Epidermal melanocyte (primary cell): ENCODE measurements around the gene RASGRP3.

ENCODE experiments used
- DNase-seq: peaks from one replicate; pipeline ENCODE4 v3.0.0; 2011; ENCODE audit warnings: low spot score; ENCODE audit not compliant: insufficient read length

The RASGRP3 gene

DNA sequence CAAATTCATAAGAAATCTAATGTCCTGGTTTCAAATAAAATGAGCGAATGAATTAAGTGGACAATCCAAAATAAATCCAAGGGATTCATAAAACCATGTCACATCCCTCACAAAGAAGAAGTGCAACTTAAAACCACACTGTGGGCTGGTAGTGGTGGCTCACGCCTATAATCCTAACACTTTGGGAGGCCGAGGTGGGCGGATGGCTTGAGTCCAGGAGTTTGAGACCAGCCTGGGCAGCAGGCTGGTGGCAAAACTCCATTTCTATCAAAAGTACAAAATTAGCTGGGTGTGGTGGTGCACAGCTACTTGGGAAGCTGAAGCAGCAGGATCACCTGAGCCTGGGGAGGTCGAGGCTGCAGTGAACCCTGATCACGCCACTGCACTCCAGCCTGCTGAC is 97.2 kb downstream of the RASGRP3 start:
- no peak for DNase-seq

DNA sequence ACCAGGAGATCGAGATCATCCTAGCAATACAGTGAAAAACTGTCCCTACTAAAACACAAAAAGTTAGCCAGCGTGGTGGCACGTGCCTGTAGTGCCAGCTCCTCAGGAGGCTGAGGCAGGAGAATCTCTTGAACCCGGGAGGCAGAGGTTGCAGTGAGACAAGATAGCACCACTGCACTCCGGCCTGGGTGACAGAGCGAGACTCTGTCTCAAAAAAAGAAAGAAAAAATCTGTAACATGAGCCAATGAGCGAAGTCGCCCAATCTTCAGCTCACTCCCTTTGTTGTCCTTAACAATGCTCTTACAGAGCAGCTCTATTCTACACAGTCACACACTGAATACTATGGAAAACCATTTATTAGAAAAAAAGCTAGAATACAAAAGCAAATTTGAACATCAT is 100.6 kb downstream of the RASGRP3 start:
- no peak for DNase-seq

DNA sequence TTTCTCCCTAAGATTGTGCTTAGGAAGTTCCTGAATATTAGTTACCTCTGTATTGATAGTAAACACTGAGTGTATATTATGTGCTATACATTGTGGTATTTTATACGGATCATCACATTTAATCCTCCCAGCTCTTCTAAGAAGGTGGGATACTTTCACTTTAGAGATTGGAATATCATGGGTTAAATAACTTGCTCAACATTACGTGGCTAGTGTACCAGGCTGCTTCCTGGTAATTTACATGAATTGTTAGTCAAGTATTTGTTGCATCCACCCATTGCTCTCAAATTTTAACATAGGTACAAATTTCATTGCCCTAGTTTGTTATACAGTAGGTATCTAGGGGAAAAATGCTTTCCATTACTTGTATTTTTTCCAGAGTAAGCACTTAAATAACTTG is 101.2 kb downstream of the RASGRP3 start:
- no peak for DNase-seq

DNA sequence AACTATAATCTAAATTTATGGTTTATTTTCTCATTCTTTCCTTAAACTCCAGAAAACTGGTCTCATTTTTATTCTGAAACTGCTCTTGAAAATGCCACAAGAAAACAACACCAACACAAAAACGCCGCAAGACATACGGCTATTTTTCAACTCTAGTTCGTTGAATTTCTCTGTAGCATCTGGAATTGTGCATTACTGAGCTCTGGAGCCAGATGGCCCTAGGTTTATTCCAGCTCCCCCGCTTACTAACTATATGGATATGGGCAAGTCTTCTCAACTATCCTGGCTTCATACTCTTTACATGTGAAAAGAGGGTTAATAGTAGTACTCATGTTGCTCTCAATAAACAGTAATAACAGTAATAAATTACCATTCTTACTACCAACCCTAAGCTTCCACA is 102.8 kb downstream of the RASGRP3 start:
- no peak for DNase-seq

DNA sequence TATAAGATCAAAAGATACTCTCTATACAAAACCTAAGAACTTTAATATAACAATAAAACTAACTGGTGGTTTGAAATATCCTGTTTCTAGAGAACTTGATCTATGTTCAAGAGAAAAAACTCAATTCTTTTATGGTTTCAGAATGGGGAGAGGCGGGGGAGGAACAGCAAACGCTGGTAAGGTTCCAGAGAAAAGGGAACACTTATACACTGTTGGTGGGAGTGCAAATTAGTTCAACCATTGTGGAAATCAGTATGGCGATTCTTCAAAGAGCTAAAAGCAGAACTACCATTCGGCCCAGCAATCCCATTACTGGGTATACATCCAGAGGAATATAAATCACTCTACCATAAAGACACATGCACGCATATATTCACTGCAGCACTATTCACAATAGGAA is 105.4 kb downstream of the RASGRP3 start:
- DNase-seq = no peak

DNA sequence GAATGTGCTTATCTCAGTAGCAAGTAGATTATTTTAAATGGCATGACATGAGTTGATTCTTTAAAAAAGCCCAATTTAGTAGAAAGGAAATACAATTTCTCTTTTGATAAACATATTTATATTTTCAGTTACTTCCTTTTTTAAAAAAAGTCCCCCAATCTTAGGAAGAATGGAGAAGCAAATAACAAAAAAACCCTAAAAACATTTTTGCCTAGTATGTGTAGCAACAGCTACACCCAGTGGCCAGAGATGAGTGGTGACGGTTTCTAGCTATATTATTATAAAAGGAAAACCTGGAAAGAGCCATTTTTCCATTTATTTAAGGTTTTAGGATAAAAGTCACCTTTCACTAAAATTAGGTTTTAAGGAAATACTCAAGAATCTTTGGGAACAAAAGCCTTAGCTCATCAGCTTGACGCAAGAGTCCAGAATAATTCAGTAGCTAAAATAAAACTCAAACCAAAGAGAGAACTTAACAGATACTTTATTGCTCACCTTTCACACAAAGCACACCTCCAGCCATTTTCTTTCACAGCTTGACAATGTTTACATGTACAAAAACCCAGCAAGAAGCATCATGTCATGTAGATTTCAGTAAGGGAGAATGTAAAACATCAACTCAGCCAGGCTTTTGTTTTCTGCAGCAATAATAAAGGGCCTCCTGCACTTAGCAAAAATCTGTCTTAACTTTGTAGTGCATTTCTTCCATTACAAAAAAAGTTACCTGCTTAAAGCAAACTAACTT is 106.9 kb downstream of the RASGRP3 start:
- DNase-seq = no peak

DNA sequence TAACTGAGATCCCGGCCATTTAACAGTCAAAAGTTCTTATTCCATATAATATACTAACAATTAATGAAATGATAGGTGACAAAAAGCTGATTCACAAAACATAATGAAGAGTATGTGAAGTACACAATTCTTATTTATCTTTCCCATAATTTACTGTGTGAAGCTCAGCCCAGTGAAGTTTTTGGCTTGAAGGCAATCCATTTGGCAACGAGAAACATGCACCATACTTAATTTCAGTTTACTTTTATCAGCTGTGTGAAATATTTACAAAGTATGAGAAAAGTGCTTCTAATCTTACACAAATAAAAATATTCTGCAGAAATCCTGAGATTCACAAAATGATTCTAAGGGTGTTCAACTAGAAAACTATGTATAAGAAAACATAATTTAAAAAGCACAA is 110.3 kb downstream of the RASGRP3 start:
- DNase-seq = no peak

DNA sequence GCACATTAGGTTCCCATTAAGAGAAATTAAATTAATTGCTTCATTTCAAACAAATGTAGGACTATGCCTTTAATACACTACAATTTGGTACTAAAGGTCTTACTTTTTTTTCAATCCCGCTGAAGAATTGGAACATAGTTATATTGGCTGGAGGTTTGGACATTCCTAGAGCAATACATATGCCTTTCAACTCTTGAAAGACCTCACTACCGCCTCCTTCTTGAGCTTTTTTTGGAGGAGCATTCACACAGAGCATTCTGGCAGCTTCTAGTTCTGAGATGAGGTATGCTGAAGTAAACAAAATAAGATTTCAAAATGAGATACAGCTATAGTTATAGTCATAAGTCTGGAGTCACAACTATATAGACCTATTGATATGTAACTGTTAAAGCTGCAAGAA is 111.8 kb downstream of the RASGRP3 start:
- no peak for DNase-seq

- no peak for DNase-seq
Measured at GRCh38 chr2:33589444-33589843, 113.0 kb downstream of the RASGRP3 start.

- no peak for DNase-seq
Measured at GRCh38 chr2:33595385-33595784, 118.9 kb downstream of the RASGRP3 start.

DNA sequence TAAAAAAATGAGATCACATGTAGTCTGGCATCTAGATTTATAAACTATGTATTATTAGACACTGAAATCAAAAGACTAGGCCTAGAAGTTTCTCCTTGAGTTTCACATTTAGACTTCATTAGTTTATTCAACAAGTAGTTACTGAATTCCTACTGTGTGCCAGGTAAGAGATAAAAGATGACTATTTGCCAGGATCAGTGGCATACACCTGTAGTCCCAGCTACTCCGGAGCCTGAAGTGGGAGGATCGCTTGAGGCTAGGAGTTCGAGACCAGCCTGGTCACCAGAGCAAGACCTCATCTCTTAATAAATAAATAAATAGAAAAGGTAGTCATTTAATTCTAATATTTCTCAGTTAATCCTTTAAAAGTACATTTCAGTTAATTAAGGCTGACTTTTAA is 120.6 kb downstream of the RASGRP3 start:
- no peak for DNase-seq

DNA sequence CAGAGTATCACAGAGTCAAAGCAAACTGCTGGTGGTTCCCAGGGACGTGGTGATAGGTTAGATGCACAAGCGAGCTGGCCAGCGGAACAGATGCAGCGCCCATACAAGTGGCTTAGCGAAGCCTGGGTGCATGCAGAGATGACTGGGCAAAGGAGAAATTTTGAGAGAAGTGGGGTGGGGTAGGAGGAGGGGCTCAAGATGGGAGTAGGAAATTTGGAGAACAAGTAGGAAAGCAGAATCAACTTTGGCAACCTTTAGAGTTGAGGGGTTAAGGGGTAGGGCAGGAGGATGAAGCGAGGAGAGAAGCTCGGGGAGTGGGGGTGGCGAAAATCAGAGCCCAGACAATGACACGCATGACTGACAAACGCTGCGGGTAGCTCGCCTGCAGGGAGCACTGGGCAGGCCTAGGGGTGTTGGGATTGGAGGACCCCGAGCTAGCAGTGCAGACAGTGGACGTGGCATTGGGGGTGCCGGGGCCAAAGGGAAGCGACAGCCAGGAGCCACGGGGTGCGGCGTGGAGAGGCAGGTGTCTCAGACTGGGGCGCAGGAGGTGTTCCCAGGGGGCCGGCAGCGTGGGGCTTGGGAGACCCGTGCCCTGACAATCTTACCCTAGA is 122.2 kb downstream of the RASGRP3 start:
- DNase-seq = no peak

DNA sequence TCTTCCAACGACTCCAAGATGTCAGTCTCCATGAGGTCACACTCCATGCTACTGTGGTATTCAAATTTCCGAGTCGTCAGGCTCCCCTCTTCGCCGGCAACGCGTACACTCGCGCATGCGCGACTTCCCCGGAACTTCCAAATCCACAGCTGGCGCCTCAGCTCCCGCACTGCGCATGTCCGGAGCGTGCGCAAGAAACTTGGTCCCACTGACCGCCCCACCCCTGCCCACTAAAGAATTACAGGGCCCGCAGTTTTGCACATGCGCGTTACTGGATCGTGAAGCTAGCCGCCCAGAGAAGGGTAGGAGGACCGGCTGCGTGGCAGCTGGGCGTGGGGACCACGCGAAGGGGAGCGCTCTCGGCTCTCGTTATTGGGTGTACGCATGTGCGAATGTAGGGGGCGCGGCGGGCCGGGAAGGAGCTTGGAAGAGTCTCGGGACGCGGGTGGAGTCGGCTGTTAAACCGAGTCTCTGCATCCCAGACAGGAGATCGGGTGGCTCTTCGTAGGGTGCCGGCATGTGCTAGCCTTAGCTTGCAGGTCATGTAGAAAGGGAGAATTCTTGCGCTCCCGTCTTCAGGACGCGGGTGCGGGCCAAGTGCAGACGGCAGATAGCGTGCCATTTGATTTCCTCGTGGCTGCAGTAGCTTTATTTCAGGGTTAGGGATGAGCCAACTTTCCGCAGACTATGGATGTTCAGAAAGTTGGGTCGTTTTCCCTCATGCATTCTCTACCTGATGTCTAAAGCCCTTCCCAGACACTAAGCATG is 122.9 kb downstream of the RASGRP3 start, which contains the start of gene FAM98A:
FAM98A (minus strand) TSS at position 125 of the 768 bp plus-strand sequence; CDS start at position 47, 78 bp downstream.
- DNase-seq = peak; percentile 84

GRCh38 chr2:33599943-33600192 is 123.4 kb downstream of the RASGRP3 start:
- DNase-seq = no peak

DNA sequence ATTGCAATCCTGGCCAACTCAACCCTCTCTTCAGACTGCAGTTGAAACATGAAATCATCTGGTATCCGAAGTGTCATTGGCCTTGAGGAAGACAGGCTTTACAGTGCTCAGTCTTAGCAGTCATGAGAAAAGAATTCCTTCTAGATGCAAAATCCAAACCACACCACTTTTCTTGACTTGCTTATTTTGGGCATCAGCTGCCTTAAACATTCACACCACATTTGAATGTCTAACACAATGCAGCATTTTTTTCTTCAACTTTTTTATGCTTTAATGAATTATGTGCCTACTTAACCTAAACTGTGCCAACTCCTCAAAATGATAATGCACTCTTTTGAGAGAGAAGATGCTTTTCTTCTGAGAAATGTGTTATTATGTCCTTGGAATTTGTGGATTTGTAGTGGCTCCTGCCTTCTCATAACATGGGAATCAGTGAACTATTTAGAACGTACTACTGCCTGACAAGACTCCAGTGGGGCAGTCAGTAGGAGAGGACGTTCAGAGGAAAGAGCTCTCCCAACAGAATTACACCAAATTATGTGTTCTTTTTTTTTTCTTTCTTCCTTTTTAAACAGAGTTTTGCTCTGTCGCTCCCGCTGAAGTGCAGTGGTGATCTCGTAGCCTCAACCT is 125.9 kb downstream of the RASGRP3 start:
- no peak for DNase-seq

DNA sequence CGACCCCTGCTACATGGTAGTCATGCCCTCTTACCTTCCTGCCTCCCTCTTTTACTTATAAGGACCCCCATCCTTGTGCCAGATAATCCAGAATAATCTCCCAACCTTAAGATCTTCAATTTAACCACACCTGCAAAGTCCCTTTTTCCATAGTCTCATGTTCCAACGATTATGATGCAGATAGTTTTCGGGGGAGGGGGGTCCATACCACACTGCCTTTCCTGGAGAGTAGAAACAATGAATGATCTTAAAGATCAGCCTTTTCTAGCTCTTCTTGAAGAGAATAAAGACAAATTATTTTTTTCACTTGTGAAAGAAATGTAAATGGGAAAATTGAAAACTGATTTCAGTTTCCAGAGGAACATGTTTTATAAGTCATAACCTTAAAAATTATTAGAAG is 127.0 kb downstream of the RASGRP3 start:
- DNase-seq = no peak

DNA sequence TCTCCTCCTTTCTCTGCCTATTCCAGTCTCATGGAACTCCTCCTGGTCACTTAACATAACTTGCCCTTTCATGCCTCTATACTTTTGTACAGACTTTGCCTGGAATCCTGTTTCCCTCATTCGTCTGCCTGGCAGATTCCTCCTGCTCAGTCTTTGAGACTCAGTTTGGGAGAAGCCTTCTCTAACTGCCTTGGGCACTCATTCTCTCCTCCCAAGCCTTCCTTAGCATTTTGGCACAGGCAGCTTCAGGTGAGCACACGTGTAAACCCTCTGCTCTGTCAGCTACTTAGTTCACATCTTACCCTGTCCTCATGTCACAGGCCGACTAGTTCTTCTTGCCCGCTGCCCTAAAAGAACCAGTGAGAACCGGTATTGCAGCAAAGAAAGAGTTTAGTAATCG is 128.6 kb downstream of the RASGRP3 start:
- no peak for DNase-seq

- no peak for DNase-seq
Measured at GRCh38 chr2:33606100-33606499, 129.7 kb downstream of the RASGRP3 start.

DNA sequence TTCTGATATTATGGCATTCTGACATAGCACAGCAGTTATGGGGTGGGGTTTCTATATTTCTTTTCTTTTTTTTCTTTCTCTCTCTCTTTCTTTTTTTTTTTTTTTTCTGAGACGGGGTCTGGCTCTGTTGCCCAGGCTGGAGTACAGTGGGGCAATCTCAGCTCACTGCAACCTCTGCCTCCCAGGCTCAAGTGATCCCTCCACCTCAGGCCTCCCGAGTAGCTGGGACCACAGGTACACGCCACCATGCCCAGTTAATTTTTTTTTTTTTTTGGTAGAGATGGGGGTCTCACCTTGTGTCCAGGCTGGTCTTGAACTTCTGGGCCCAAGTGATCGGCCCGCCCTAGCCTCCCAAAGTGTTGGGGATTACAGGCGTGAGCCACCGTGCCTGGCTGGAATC is 130.2 kb downstream of the RASGRP3 start:
- no peak for DNase-seq

DNA sequence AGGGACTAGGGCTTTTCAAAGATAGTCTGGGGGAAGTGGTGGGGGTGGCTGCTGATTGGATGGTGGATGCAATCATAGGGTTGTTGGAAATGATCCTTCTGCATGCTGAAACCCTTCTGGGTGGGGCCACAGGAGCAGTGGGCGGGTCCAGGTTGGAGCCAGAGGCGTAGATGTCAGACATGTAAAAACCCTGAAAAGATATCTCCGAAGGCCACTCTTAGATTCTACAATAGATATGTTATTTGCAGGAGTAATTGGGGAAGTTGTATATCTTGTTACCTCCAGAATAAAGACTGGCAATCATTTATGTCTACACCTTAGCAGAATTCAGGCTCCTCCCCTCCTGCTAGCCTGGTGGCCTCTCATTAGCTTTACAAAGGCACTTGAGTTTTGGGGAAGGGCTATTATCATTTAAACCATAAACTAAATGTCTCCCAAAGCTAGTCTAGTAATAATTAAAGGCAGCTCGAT is 130.8 kb downstream of the RASGRP3 start:
- no peak for DNase-seq

- no peak for DNase-seq
Measured at GRCh38 chr2:33607905-33608304, 131.5 kb downstream of the RASGRP3 start.

DNA sequence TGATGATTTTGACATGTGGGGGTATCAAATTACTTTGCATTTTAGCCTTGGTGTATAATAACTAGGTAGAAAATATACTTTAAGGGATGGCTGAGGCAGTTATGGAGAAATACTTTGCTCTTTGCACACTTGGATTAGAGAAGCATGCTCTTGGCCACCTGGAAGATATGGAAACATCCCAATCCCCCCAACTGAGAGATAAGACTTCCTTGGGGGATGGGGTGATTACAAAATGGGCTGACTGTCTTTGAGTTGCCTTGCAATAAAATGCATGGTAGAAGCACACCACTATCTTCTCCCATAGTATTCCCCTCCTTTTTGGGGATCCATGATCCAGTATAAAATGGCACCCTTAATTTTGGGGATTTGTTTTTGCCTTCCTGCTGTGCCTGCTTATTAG is 137.7 kb downstream of the RASGRP3 start:
- DNase-seq = no peak
